ENCODE results near the gene CALY. TPM values are rescaled to one million over a fixed set of nuclear protein-coding genes. Genes with fewer than 3 reads are reported as not detected.
"Not testable (repeated sequence)": the region's sequence is repeated elsewhere in the genome, so short reads cannot be mapped to it uniquely, and the experiment has no call there.

The CALY gene
- total and polyA plus RNA-seq, 4 donors = not detected

DNA sequence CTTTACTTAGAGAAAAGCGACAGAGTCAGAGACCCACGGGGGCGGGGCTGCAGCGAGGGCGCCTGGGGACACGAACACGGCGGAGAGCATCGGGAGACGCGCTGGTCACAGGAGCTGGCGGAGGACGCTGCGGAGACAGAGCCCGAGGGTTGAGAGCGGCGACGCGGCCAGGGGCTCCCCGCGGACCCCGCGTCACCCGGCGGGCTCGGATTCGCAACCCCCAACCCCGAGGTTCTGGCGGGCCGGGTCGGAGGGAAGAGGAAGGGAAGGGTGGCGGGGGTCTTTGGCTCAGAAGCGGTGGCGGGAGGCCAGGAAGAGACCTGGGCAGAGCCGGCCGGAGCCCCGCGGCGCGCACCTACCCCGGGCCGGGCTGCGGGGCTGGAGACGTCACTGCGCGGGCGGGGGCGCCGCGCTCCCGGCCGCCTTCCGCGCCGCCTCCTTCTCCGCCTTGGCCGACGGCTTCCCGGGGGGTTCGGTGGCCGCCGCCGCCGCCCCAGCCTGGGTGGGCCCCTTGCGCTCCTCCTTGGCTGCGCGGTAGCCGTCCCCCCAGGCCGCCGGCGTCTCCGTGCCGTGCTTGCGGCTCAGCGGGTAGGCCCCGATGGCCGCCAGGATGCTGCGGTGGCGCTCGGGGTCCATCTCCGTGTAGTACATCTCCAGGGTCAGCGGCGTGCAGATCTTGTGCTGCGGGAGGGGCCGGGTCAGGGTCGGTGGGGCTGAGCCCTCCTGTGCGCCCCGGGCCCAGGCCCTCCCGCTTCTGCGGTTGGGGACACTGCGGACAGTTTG is 11.1 kb downstream of the CALY start:
- ATAC-seq (ENCODE audit: insufficient read depth, low FRiP score) (no peak), DNase-seq (no peak)
- Histone ChIP-seq H3K4me3 (no peak overlapping the region), H3K4me1 (ENCODE audit: control insufficient read depth in 5 of 5, insufficient read depth in 5 of 5, low read length in 5 of 5) (peaks cover 0 to 10% (median 0%) of the 10 kb centered on the region in 5 donors), H3K27me3 (ENCODE audit: control insufficient read depth in 3 of 3, insufficient read depth in 3 of 3, low read length in 2 of 3) (peaks cover 16 to 44% (median 32%) of the 10 kb centered on the region in 3 donors), H3K36me3 (ENCODE audit: control insufficient read depth in 4 of 4, insufficient read depth in 4 of 4, low read length in 4 of 4) (no peaks in the 10 kb centered on the region), H3K27ac (ENCODE audit: low read depth in 1 of 2, low read length in 1 of 2) (no peak overlapping the region), H3K9me3 (ENCODE audit: control insufficient read depth in 4 of 4, insufficient read depth in 3 of 4, low read length in 3 of 4) (peaks cover 0 to 7% (median 0%) of the 10 kb centered on the region in 4 donors), H3K9ac (ENCODE audit: insufficient read depth in 1 of 2, low read length in 2 of 2) (no peak overlapping the region)
- TF ChIP-seq, protein P1, sequence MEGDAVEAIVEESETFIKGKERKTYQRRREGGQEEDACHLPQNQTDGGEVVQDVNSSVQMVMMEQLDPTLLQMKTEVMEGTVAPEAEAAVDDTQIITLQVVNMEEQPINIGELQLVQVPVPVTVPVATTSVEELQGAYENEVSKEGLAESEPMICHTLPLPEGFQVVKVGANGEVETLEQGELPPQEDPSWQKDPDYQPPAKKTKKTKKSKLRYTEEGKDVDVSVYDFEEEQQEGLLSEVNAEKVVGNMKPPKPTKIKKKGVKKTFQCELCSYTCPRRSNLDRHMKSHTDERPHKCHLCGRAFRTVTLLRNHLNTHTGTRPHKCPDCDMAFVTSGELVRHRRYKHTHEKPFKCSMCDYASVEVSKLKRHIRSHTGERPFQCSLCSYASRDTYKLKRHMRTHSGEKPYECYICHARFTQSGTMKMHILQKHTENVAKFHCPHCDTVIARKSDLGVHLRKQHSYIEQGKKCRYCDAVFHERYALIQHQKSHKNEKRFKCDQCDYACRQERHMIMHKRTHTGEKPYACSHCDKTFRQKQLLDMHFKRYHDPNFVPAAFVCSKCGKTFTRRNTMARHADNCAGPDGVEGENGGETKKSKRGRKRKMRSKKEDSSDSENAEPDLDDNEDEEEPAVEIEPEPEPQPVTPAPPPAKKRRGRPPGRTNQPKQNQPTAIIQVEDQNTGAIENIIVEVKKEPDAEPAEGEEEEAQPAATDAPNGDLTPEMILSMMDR (IDR thresholded peaks at IDR 0.05; ENCODE audit: control extremely low read depth, extremely low read depth) = no peak
- WGBS, 2 donors = 1 to 2% methylated on average over 45 to 91 of the region's 91 CpGs

DNA sequence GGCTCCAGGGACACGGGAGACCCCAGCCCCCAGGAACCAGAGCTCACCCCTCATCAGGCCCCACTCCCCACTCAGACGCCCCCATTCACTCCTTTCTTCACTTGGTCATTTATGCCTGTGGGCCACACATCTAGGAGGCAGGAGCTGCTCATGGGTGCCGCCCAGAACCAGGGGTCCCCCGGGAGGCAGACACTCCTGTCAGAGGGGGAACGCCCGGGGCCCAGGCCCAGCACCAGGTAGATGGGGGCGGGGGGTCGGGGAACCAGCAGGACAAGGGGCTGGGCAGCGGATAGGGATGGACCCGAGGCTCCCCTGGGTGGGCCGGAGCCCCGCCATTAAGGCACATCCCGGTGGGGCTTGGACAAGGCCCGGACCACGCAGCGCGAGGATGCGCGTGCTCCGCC is 11.8 kb downstream of the CALY start:
- H3K9me3 ChIP-seq (ENCODE audit: control insufficient read depth in 4 of 4, insufficient read depth in 3 of 4, low read length in 3 of 4) = peaks cover 0 to 7% (median 0%) of the 10 kb centered on the region in 4 donors
- H3K27me3 ChIP-seq (ENCODE audit: control insufficient read depth in 3 of 3, insufficient read depth in 3 of 3, low read length in 2 of 3) = peaks cover 16 to 48% (median 34%) of the 10 kb centered on the region in 3 donors
- H3K27ac ChIP-seq (ENCODE audit: low read depth in 1 of 2, low read length in 1 of 2) = no peak overlapping the region
- peaks cover 0 to 10% (median 0%) of the 10 kb centered on the region in 5 donors for H3K4me1 ChIP-seq (ENCODE audit: control insufficient read depth in 5 of 5, insufficient read depth in 5 of 5, low read length in 5 of 5)
- TF ChIP-seq, protein P1 (IDR thresholded peaks at IDR 0.05; ENCODE audit: control extremely low read depth, extremely low read depth) = no peak
- H3K9ac ChIP-seq (ENCODE audit: insufficient read depth in 1 of 2, low read length in 2 of 2) = no peak overlapping the region
- H3K4me3 ChIP-seq = no peak overlapping the region
- H3K36me3 ChIP-seq (ENCODE audit: control insufficient read depth in 4 of 4, insufficient read depth in 4 of 4, low read length in 4 of 4) = no peaks in the 10 kb centered on the region
- WGBS, 2 donors = 17 to 31% methylated on average over 16 to 20 of the region's 20 CpGs
- DNase-seq = no peak
- no peak for ATAC-seq (ENCODE audit: insufficient read depth, low FRiP score)

DNA sequence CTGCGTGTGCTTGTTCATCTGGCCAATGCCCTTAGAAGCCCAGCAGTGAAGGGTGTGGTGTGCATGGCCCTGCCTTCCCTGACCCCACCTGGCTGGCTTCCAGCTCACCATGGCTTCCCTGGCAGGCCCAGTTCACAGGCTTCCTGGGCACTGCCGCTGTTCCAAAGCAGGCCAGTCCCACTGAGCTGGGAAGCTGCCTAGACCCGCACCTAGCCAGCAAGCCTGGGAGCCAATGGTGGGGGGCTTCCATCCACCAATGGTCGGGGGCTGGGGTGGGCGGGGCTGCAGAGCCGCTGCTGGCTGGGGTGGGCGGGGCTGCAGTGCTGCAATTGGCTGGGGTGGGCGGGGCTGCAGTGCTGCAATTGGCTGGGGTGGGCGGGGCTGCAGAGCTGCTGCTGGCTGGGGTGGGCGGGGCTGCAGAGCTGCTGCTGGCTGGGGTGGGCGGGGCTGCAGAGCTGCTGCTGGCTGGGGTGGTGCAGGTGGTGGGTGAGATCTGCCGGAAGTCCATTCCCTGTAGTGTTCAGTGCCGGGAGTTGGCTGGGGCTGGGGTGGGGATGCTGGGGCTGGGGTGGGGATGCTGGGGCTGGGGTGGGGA is 12.4 kb downstream of the CALY start:
- no peaks in the 10 kb centered on the region for H3K36me3 ChIP-seq (ENCODE audit: control insufficient read depth in 4 of 4, insufficient read depth in 4 of 4, low read length in 4 of 4)
- H3K4me3 ChIP-seq = no peak overlapping the region
- peaks cover 16 to 49% (median 33%) of the 10 kb centered on the region in 3 donors for H3K27me3 ChIP-seq (ENCODE audit: control insufficient read depth in 3 of 3, insufficient read depth in 3 of 3, low read length in 2 of 3)
- TF ChIP-seq, protein P1 (IDR thresholded peaks at IDR 0.05; ENCODE audit: control extremely low read depth, extremely low read depth) = no peak
- H3K9me3 ChIP-seq (ENCODE audit: control insufficient read depth in 4 of 4, insufficient read depth in 3 of 4, low read length in 3 of 4) = peaks cover 0 to 7% (median 0%) of the 10 kb centered on the region in 4 donors
- DNase-seq (peak in 1 of 3 donors; percentile 44), ATAC-seq (ENCODE audit: insufficient read depth, low FRiP score) (no peak)
- no peak overlapping the region for H3K27ac ChIP-seq (ENCODE audit: low read depth in 1 of 2, low read length in 1 of 2)
- WGBS, 2 donors = 8 to 25% methylated on average over 8 to 13 of the region's 13 CpGs
- peaks cover 0 to 10% (median 0%) of the 10 kb centered on the region in 5 donors for H3K4me1 ChIP-seq (ENCODE audit: control insufficient read depth in 5 of 5, insufficient read depth in 5 of 5, low read length in 5 of 5)
- no peak overlapping the region for H3K9ac ChIP-seq (ENCODE audit: insufficient read depth in 1 of 2, low read length in 2 of 2)

DNA sequence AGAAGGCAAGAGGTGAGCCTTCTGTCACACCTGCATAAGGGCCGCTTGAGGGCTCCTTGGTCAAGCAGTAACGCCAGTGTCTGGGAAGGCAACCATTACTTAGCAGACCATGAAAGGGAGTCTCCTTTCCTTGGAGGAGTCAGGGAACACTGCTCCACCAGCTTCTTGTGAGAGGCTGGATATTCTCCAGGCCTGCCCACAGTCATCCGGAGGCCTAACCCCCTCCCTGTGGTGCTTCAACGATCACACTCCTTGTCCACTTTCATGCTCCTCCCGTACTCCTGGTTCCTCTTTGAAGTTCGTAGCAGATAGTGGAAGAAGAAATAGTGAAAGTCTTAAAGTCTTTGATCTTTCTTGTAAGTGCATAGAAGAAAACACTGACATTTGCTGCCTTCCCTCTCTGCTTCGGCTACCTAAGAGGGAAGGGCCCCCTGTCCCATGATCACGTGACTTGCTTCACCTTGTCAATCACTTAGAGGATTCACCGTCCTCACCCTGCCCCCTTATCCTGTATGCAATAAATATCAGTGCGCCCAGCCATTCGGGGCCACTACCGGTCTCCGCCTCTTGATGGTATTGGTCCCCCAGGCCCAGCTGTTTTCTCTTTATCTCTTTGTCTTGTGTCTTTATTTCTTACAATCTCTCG is 14.5 kb downstream of the CALY start:
- DNase-seq; H3K27ac ChIP-seq (ENCODE audit: low read depth in 1 of 2, low read length in 1 of 2); H3K36me3 ChIP-seq (ENCODE audit: control insufficient read depth in 4 of 4, insufficient read depth in 4 of 4, low read length in 4 of 4); H3K4me3 ChIP-seq; H3K9me3 ChIP-seq (ENCODE audit: control insufficient read depth in 4 of 4, insufficient read depth in 3 of 4, low read length in 3 of 4); ATAC-seq (ENCODE audit: insufficient read depth, low FRiP score); H3K9ac ChIP-seq (ENCODE audit: insufficient read depth in 1 of 2, low read length in 2 of 2): not testable (repeated sequence)
- H3K27me3 ChIP-seq (ENCODE audit: control insufficient read depth in 3 of 3, insufficient read depth in 3 of 3, low read length in 2 of 3) = peaks cover 5 to 32% (median 23%) of the 10 kb centered on the region in 3 donors
- peaks cover 0 to 12% (median 0%) of the 10 kb centered on the region in 5 donors for H3K4me1 ChIP-seq (ENCODE audit: control insufficient read depth in 5 of 5, insufficient read depth in 5 of 5, low read length in 5 of 5)
- 66 to 80% methylated on average over 6 to 12 of the region's 14 CpGs for WGBS, 2 donors

DNA sequence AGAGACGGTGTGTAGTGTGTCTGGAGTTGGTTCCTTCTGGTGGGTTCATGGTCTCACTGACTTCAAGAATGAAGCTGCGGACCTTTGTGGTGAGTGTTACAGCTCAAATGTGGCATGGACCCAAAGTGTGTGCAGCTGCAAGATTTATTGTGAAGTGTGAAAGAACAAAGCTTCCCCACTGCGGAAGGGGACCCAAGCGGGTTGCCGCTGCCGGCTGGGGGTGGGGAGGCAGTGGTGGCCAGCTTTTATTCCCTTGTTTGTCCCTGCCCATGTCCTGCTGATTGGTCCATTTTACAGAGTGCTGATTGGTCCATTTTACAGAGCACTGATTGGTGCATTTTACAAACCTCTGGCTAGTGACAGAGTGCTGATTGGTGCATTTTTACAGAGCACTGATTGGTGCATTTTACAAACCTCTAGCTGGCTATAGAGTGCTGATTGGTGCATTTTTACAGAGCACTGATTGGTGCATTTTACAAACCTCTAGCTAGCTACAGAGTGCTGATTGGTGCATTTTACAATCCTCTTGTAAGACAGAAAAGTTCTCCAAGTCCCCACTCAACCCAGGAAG is 15.8 kb downstream of the CALY start:
- not testable (repeated sequence) for H3K9me3 ChIP-seq (ENCODE audit: control insufficient read depth in 4 of 4, insufficient read depth in 3 of 4, low read length in 3 of 4); H3K27ac ChIP-seq (ENCODE audit: low read depth in 1 of 2, low read length in 1 of 2); H3K9ac ChIP-seq (ENCODE audit: insufficient read depth in 1 of 2, low read length in 2 of 2); H3K36me3 ChIP-seq (ENCODE audit: control insufficient read depth in 4 of 4, insufficient read depth in 4 of 4, low read length in 4 of 4); DNase-seq; H3K4me1 ChIP-seq (ENCODE audit: control insufficient read depth in 5 of 5, insufficient read depth in 5 of 5, low read length in 5 of 5); H3K4me3 ChIP-seq; ATAC-seq (ENCODE audit: insufficient read depth, low FRiP score)
- WGBS, 2 donors = 92 to 97% methylated on average over 6 of the region's 6 CpGs
- H3K27me3 ChIP-seq (ENCODE audit: control insufficient read depth in 3 of 3, insufficient read depth in 3 of 3, low read length in 2 of 3) = peaks cover 5 to 20% (median 11%) of the 10 kb centered on the region in 3 donors

Data from lung (tissue), 12 donors.